ENCODE measurements around the gene RASA3.

The RASA3 gene

GRCh38 chr13:114047358-114047881 is 85.0 kb downstream of the RASA3 start:
- no peak for FAIRE-seq

- FAIRE-seq: no peak
These were observed 85.9 kb downstream of the RASA3 start for GRCh38 chr13:114046431-114046975.

GRCh38 chr13:114045113-114045735 is 87.2 kb downstream of the RASA3 start:
- no peak for FAIRE-seq

DNA sequence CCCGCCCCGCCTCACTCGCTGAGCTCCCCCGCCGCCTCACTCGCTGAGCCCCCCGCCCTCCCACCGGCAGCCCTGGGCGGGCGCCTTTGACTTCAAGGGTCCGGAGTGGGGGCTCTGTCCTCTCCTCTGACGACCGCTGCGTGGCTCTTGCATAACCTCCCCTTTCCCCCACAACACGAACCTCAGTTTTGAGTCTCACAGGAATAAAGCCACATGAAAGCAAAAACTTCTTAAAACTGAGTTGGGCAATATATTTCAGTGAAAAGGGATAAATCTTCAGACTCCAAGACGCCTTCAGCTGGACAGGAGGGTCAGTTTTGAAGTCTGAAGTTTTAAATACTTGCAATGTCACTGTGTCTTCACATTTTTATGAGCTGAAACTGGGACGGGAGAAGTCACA is 87.9 kb downstream of the RASA3 start:
- no peak for FAIRE-seq

- peak; percentile 60 for FAIRE-seq
These were observed 88.9 kb downstream of the RASA3 start for GRCh38 chr13:114043421-114044053.

DNA sequence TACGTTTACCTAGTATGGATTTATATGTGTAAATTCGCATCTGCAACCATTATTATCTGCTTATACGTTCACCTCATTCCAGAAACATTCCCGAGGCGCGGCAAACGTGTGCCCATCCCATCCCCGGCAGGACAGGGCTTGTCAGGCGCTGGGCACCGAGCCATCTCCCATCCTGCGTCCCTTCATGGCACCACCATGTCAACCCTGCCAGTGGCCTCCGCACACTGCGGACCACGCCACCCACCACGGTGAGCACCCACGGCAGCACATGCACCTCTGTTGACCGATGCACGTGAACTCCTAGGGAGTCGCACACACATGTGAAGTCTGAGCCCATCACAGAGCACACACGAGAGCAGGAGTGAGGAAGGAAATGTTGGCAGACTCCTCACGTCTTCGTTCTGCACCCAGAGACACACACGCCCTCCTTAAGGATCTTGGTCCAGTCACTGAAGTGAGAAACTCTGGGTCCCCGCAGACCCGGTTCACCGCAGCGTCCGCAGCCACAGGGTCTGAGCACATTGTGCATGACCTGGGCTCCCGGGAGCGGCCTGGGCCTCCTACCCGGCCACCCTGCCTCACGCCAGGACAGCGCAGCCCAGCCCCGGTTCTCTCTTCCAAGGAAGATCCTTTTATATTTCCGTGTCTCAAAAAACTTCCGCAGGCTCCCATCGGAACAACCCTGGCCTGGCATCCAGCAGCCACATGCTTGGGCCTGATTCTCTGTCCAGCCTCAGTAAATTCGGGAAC is 90.2 kb downstream of the RASA3 start:
- no peak for FAIRE-seq

- FAIRE-seq: no peak
These were observed 90.9 kb downstream of the RASA3 start for GRCh38 chr13:114041493-114041892.

- FAIRE-seq: no peak
These were observed 92.8 kb downstream of the RASA3 start for GRCh38 chr13:114039471-114040141.

DNA sequence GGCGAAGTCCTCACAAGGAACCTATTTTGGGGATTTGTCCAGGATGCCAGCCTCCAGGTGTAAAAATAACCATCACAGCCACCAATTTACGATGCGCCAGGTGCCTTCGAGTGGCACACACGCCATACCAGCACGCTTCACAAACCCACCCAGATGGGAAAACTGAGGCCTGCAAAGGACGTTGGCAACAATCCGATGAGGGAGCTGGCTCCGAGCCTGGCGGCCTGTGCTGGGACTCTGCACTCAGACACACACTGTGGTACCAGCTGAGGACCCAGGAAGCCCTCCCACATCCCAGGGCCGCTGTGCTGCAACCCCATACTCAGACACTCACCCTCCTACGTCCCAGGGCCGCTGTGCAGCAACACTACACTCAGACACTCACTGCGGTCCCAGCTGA is 93.5 kb downstream of the RASA3 start:
- FAIRE-seq: no peak

DNA sequence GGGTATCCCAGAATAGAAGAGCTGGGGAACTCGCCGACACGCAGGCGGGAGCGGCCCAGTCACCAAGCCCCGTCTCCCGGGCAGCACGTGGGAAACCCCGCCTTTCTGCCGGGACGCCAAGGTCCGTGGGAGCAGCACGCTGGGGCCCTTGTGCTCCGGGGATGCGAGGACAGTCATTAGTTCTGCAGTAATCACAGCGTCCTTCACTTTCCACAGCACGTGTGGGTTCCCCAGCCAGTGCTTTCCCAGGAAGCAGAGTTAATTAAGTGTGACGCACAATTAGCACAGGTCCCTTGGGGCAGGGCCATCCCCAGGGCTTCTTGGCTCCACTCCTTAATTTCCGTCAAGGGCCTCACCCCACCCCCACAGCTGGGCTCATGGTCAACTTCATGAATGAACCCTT is 94.2 kb downstream of the RASA3 start:
- FAIRE-seq: no peak

- FAIRE-seq: no peak
These were observed 94.7 kb downstream of the RASA3 start for GRCh38 chr13:114037674-114038073.

DNA sequence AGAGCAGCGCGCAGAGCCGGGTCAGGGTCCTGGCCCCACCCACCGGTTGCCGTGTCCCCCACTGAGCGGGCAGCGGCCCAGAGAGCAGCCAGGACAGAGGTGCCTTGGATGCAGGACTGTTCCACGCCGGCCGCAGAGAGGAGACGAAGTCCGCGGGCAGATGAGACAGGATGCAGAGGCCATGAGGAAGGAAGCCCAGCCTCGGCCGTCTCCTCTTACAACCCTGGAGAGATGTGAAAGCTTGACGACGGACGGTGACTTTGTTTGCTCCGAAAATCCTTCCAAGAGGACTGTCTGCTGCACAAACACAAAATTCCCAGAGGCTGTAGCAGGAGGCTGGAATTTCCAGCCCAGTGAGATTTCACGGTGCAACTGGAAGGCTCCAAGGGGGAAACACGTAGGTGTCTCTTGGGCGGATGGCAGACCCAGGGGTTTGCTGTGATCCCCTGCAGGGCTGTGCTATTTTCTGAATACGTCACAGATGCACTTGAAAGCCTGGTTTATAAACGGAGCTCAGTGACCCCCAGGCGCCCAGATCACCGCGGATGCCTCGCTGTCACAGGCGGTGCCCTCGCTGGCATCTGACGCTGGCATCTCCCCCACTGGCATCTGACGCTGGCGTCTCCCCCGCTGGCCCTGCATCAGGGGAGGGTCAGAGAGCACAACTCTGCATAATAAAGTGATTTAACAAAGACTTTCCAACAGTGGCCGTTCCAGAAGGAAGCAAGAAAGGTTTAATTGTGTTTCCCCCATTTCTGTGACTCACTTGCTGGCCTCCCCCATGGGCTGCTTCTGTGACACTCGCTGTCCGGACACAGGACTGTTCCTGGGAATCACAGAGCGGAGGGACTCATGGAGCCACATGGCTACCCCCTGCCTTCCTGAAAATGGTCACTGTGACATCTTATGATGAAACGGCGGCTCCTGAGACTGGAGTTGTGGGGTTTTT is 96.6 kb downstream of the RASA3 start:
- no peak for FAIRE-seq

DNA sequence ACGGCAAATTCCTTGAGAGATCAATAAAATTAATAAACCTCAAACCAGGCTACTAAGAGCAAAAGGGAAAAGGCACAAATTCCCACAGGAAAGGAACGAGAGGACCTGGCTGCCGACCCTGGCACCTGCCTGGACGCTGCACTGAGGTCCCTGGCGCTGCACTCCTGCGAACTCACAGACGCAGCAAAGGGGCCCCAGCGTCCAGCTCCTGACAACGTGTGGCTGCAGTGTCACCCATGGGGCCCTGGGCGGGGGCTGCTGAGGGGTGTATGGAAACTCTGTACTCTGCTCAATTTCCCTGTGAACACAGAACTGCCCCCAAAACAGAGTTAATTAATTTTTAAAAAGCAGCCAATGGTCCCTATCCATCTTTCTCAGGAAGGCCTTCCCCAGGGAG is 97.2 kb downstream of the RASA3 start:
- FAIRE-seq: no peak

- FAIRE-seq: no peak
These were observed 97.9 kb downstream of the RASA3 start for GRCh38 chr13:114034481-114034891.

DNA sequence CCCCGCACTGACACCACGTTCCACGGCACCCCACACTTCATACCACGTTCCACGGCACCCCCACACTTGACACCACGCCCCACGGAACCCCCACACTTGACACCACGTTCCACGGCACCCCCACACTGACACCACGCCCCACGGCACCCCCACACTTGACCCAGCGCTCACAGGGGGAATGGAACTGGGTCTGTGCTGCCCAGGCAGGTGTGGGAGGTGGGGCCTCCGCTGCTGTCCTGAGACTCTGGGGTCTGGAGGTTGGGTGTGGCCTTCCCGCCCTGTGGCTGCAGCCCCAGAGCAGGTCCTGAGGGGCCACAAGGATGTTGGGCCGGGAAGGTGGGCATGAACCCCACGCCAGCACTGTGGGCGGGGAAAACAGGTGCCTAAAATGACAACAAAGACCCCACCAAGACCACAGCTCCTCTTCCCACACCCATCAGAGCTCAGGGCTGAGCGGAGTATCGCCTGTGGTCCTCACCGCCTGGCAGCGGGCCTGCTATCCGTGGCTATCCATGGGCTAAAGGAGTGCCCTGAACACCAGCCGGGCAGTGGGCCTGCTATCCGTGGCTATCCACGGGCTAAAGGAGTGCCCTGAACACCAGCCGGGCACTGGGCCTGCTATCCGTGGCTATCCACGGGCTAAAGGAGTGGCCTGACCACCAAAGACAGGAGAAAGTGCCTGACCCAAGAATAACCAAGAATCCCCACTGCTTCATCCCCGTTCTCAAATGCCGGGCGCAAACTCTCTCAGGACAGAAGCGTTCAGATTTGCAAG is 98.7 kb downstream of the RASA3 start:
- FAIRE-seq: no peak

DNA sequence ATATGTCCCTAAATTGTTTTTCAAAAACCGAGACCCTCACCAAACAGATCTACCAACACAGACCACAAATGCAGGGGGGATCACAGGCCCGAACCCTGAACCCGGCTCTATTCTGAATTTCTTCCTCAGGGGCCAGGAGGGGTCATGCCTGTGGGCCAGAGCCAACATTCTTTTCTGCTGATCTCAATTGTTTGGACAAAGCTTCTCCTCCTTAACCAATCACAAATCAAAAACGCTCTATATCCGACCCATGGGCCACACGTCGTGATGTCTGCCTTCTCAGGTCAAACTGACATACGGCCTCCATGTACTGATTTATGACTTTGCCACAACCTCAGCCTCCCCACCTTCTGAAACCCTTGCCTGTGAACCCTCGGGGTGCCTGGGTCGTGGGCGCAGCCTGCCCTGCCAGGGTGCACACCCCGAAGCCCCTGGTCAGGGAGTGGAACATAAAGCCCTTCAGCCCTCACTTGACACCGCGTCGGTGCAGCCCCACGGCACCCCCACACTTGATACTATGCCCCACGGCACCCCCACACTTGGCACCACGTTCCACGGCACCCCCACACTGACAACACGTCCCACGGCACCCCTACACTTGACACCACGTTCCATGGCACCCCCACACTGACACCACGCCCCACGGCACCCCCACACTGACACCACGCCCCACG is 100.2 kb downstream of the RASA3 start:
- FAIRE-seq: no peak

DNA sequence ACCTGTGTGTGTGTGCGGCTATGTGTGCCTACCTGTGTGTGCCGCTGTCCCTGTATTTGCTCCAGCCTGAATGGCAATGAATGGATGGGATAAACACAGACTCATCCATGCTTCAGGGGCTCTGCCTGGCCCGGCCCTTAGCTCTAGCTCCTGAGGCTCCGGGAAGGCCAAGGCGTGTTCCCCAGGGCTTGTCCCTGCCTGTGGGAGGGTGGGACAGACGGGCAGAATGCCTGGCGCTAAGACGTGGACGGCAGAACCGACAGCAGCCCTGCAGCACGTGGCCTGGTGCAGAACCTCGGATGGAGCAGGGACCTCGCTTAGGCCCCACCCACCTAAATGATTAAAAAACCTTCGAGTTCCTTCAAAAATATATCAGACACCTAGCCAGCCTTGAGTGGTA is 100.8 kb downstream of the RASA3 start:
- no peak for FAIRE-seq

GRCh38 chr13:114030666-114031610 is 101.5 kb downstream of the RASA3 start:
- FAIRE-seq: no peak
